Colonic mucosa (tissue), 4 donors: ENCODE data around the gene ABCC10. TPM values are rescaled to one million over a fixed set of nuclear protein-coding genes. Genes with fewer than 3 reads are reported as not detected.

Source experiments
- DNase-seq: peaks from one replicate; pipeline ENCODE4 v3.0.0-alpha.2; 2020
- H3K27ac ChIP-seq: fragments of 200-600 bp; one replicate; pipeline ENCODE4 v1.8.0; 2021
- H3K27me3 ChIP-seq: fragments of 200-600 bp; one replicate; pipeline ENCODE4 v1.8.0; 2021
- H3K36me3 ChIP-seq: fragments of 200-600 bp; one replicate; pipeline ENCODE4 v1.8.0; 2021
- H3K4me1 ChIP-seq: fragments of 200-600 bp; one replicate; pipeline ENCODE4 v1.8.0; 2021; ENCODE audit warnings: mild to moderate bottlenecking
- H3K4me3 ChIP-seq: fragments of 200-600 bp; one replicate; pipeline ENCODE4 v1.8.0; 2021
- H3K9ac ChIP-seq, 2 donors: one replicate each; pipeline ENCODE4 v1.7.0; 2013; ENCODE audit warnings: control low read depth in 2 of 2, low read depth in 2 of 2, low read length in 2 of 2
- H3K9me3 ChIP-seq: fragments of 200-600 bp; one replicate; pipeline ENCODE4 v1.8.0; 2021
- CTCF ChIP-seq: fragments of 200-600 bp; IDR thresholded peaks from one replicate; pipeline ENCODE4 v1.8.0; 2022; ENCODE audit warnings: antibody characterized with exemption, mild to moderate bottlenecking
- intact Hi-C: fragments of 100-400 bp; cut with DNase I; formaldehyde crosslinking; loops from one replicate; pipeline ENCODE4 v1.14.1; 2022
- total RNA-seq, 2 donors: library from RNA; stranded (reverse); fragmentation: NEBNext Ultra II Directional in 1 of 2; extraction: Animal tissue kit (Norgen Biotek cat#: 25700) in 1 of 2; gene quantifications; one replicate each; pipeline ENCODE4 v1.2.1, GENCODE V29; 2021
- donor health status: healthy.
- donor health status: DM: no; HTN: no; CAD: no.
- donor health status: DM: no; HTN: no; CAD: no.

Gene ABCC10
- total RNA-seq, 2 donors from 2014 or later = 22.9 to 33.9 TPM

- Histone ChIP-seq H3K27me3 (no peaks in the 10 kb centered on the region), H3K27ac (no peak overlapping the region), H3K9ac (no peak overlapping the region), H3K4me1 (no peaks in the 10 kb centered on the region), H3K4me3 (no peak overlapping the region), H3K9me3 (no peaks in the 10 kb centered on the region), H3K36me3 (no peaks in the 10 kb centered on the region)
- no peak for TF ChIP-seq CTCF
- DNase-seq = no peak
- intact Hi-C loops = no loop called here
Observed at GRCh38 chr6:43394982-43395381, 32.4 kb upstream of the ABCC10 start.

GRCh38 chr6:43395776-43396175 is 31.6 kb upstream of the ABCC10 start:
- Histone ChIP-seq H3K36me3 (no peaks in the 10 kb centered on the region), H3K27ac (no peak overlapping the region), H3K9me3 (no peaks in the 10 kb centered on the region), H3K4me1 (no peaks in the 10 kb centered on the region), H3K27me3 (no peaks in the 10 kb centered on the region), H3K9ac (no peak overlapping the region), H3K4me3 (no peak overlapping the region)
- intact Hi-C loops = no loop called here
- TF ChIP-seq CTCF = no peak
- DNase-seq = no peak

- Histone ChIP-seq H3K4me3 (no peak overlapping the region), H3K27ac (no peak overlapping the region), H3K36me3 (no peaks in the 10 kb centered on the region), H3K9me3 (no peaks in the 10 kb centered on the region), H3K4me1 (no peaks in the 10 kb centered on the region), H3K27me3 (no peaks in the 10 kb centered on the region), H3K9ac (no peak overlapping the region)
- no peak for TF ChIP-seq CTCF
- intact Hi-C loops = no loop called here
- no peak for DNase-seq
Observed at GRCh38 chr6:43396408-43397149, 30.8 kb upstream of the ABCC10 start.

GRCh38 chr6:43399932-43400487 is 27.3 kb upstream of the ABCC10 start:
- DNase-seq = no peak

GRCh38 chr6:43401730-43402129 is 25.6 kb upstream of the ABCC10 start:
- Histone ChIP-seq H3K9me3 (no peaks in the 10 kb centered on the region), H3K36me3 (no peaks in the 10 kb centered on the region), H3K9ac (no peak overlapping the region), H3K4me1 (no peaks in the 10 kb centered on the region), H3K27me3 (no peaks in the 10 kb centered on the region), H3K4me3 (no peak overlapping the region), H3K27ac (no peak overlapping the region)
- TF ChIP-seq CTCF = no peak
- no peak for DNase-seq
- intact Hi-C loops = no loop called here

More at GRCh38 chr6:43399932-43400487, 27.3 kb upstream of the ABCC10 start:
- intact Hi-C loops = no loop called here
- no peak overlapping the region for H3K27ac ChIP-seq
- no peaks in the 10 kb centered on the region for H3K9me3 ChIP-seq
- no peak for TF ChIP-seq CTCF
- no peak overlapping the region for H3K4me3 ChIP-seq
- no peaks in the 10 kb centered on the region for H3K36me3 ChIP-seq
- no peaks in the 10 kb centered on the region for H3K27me3 ChIP-seq
- H3K9ac ChIP-seq = no peak overlapping the region
- H3K4me1 ChIP-seq = no peaks in the 10 kb centered on the region
